Measurements from ENCODE around the gene ZC2HC1C. TPM values are rescaled to one million over a fixed set of nuclear protein-coding genes. Genes with fewer than 3 reads are reported as not detected.
A peak's percentile ranks its signal among the peaks of the same experiment; 100 is the strongest.

ZC2HC1C gene
- total and polyA plus RNA-seq, 2 of the 13 experiments (the other 11 are each of a cell fraction or from before 2014, with no cell fraction given) = 3.3 to 3.5 TPM

GRCh38 chr14:75063491-75064204, 5.8 kb upstream of the ZC2HC1C start, which contains the start of gene ACYP1 (continued):
- TF ChIP-seq, protein P1, sequence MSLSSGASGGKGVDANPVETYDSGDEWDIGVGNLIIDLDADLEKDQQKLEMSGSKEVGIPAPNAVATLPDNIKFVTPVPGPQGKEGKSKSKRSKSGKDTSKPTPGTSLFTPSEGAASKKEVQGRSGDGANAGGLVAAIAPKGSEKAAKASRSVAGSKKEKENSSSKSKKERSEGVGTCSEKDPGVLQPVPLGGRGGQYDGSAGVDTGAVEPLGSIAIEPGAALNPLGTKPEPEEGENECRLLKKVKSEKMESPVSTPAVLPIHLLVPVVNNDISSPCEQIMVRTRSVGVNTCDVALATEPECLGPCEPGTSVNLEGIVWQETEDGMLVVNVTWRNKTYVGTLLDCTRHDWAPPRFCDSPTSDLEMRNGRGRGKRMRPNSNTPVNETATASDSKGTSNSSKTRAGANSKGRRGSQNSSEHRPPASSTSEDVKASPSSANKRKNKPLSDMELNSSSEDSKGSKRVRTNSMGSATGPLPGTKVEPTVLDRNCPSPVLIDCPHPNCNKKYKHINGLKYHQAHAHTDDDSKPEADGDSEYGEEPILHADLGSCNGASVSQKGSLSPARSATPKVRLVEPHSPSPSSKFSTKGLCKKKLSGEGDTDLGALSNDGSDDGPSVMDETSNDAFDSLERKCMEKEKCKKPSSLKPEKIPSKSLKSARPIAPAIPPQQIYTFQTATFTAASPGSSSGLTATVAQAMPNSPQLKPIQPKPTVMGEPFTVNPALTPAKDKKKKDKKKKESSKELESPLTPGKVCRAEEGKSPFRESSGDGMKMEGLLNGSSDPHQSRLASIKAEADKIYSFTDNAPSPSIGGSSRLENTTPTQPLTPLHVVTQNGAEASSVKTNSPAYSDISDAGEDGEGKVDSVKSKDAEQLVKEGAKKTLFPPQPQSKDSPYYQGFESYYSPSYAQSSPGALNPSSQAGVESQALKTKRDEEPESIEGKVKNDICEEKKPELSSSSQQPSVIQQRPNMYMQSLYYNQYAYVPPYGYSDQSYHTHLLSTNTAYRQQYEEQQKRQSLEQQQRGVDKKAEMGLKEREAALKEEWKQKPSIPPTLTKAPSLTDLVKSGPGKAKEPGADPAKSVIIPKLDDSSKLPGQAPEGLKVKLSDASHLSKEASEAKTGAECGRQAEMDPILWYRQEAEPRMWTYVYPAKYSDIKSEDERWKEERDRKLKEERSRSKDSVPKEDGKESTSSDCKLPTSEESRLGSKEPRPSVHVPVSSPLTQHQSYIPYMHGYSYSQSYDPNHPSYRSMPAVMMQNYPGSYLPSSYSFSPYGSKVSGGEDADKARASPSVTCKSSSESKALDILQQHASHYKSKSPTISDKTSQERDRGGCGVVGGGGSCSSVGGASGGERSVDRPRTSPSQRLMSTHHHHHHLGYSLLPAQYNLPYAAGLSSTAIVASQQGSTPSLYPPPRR (CRISPR knock-in tag; IDR thresholded peaks at IDR 0.05; ENCODE audit: borderline replicate concordance) = no peak
- TF ChIP-seq MTF1 (CRISPR knock-in tag; IDR thresholded peaks at IDR 0.05) (no peak), DMTF1 (CRISPR knock-in tag; IDR thresholded peaks at IDR 0.05) (no peak), ZNF546 (CRISPR knock-in tag; conservative IDR thresholded peaks at IDR 0.05) (0 out of 2 replicates have a peak, but pooled peaks have one; percentile 53), NFE2L2 (IDR thresholded peaks at IDR 0.05; ENCODE audit: low read length) (no peak), ARID4A (CRISPR knock-in tag; IDR thresholded peaks at IDR 0.05; ENCODE audit: borderline replicate concordance) (peak; percentile 73; the same call in 1 of the 2 replicates), AHR (CRISPR knock-in tag; IDR thresholded peaks at IDR 0.05) (no peak), ADNP (CRISPR knock-in tag; IDR thresholded peaks at IDR 0.05) (no peak), ATRX (CRISPR knock-in tag; IDR thresholded peaks at IDR 0.05; ENCODE audit: borderline replicate concordance) (no peak), ZNF75D (CRISPR knock-in tag; IDR thresholded peaks at IDR 0.05; ENCODE audit: borderline replicate concordance) (no peak), TRIM24 (CRISPR knock-in tag; IDR thresholded peaks at IDR 0.05) (no peak), DMAP1 (CRISPR knock-in tag; IDR thresholded peaks at IDR 0.05) (peak; percentile 66; the same call in 1 of the 2 replicates), ZNF761 (CRISPR knock-in tag; conservative IDR thresholded peaks at IDR 0.05) (no peak), ZNF136 (CRISPR knock-in tag; IDR thresholded peaks at IDR 0.05; ENCODE audit: low read depth) (no peak), ZNF280D (CRISPR knock-in tag; IDR thresholded peaks at IDR 0.05) (no peak)
